GM12873 (cell line): ENCODE data around the gene CDC14A.

Source experiments
- TF ChIP-seq, protein P1 (sequence below): IDR thresholded peaks from 2 replicates; pipeline ENCODE4 v1.5.1; 2012; ENCODE audit warnings: low read depth, mild to moderate bottlenecking, moderate library complexity, low read length, control low read depth; ENCODE audit not compliant: insufficient read depth; ENCODE audit errors: missing control alignments

CDC14A gene

DNA sequence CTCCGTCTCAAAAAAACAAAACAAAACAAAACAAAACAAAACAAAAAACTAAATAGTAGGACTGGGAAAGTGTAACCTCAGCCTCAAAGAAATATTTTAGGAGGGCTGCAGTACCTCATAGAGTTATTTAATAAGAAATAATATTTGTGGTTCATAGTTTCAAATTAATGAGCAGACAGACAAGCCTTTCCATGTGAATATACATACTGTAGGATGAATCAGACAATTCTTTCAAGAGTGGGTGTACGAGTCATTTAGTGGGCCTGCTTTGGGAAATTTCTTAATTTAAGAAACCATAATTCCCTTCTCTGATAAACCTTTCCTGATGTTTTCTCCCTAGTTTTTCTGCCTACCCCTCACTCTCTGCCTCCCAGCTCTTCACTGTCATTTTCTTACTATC is 52.5 kb downstream of the CDC14A start:
- TF ChIP-seq, protein P1, sequence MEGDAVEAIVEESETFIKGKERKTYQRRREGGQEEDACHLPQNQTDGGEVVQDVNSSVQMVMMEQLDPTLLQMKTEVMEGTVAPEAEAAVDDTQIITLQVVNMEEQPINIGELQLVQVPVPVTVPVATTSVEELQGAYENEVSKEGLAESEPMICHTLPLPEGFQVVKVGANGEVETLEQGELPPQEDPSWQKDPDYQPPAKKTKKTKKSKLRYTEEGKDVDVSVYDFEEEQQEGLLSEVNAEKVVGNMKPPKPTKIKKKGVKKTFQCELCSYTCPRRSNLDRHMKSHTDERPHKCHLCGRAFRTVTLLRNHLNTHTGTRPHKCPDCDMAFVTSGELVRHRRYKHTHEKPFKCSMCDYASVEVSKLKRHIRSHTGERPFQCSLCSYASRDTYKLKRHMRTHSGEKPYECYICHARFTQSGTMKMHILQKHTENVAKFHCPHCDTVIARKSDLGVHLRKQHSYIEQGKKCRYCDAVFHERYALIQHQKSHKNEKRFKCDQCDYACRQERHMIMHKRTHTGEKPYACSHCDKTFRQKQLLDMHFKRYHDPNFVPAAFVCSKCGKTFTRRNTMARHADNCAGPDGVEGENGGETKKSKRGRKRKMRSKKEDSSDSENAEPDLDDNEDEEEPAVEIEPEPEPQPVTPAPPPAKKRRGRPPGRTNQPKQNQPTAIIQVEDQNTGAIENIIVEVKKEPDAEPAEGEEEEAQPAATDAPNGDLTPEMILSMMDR = no peak

DNA sequence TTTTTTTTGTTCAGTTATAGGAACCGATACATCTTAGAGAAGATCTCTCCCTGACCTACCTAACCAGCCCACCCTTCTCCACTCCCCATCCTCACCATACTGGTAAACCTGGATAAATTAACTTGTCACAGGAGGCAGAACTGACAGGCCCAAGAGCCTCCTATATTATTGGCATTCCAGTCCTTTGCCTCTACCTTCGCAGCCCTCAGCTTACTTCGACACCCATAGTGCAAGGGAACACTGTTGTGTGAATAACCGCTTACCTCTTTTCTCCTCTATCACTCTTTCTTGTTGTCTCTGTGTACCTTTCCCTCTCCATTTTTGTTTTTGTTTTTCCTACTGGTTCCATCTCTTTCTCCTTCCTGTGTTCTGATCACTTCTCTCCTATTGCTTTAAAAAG is 58.7 kb downstream of the CDC14A start:
- TF ChIP-seq, protein P1 = no peak

DNA sequence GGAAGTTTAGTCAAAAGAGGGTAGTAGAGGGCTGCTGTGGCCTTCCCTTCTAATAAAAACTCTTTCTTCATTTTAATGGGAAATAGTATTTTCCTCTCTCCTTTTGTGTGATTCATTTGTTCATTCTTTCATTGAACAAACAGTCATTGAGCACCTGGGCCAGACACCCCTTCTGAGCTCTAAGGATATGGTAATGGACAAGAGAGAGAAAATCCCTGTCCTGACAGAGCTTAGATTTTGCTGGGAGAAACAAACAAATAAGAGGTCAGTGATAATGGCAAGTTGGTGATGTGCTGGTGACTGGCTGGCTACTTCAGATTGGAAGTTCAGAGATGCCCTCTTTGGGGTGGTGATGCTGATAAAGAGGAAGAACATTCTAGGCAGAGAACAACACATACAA is 59.3 kb downstream of the CDC14A start:
- TF ChIP-seq, protein P1 = no peak

DNA sequence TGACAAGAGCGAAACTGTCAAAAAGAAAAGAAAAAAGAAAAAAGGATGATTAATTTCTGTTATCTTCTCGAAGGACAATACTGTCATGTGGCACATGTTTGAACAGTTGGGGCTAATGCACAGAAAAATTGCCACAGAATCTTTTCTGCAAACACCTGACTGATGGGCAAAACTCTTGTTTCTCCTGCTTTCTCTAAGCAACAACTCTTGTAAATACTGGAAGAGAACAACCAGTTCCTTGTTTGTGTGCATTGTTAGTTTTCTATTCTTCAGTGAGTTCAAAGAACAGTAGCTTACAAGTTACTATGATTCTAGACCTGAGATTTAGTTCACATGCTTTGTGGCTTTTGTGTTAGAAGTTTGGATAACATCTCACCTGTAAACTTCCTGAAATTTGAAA is 60.7 kb downstream of the CDC14A start:
- TF ChIP-seq, protein P1 = no peak

DNA sequence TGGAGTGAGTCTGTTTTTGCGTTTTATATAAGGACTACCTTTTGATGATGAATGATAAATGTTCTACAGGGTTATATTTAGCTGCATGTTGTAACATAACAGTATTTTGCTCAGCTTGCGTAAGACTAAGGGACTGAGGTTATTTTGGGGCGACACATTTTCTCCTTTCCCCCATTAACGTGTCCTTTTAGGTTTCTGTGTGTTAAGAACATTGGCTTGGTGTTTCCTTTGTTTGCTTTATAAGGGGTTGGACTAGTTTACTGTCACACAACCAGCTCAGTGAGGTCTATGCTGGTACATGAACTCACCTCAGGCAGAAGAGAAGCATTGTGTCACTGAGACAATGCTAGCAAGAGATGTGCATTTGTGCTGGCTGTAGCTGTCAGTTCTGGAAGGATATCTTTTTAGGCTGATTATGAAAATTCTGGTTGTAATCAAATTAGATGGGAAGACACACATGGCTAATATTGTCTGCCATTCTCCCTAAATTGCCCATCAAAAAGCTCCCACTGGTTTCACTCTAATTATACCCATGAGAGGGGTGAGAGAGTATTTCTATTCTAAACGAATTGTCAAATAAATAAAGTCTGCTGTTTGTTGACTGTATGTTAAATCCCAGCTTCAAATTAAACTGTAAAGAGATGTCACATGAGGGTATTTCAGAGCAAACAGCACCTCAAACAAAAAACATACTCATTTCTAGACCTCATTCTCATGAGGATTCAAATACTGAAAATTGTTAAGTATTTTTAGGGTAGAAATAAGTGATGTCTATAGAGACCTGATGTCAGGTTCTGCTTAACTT is 62.6 kb downstream of the CDC14A start:
- TF ChIP-seq, protein P1 = no peak

DNA sequence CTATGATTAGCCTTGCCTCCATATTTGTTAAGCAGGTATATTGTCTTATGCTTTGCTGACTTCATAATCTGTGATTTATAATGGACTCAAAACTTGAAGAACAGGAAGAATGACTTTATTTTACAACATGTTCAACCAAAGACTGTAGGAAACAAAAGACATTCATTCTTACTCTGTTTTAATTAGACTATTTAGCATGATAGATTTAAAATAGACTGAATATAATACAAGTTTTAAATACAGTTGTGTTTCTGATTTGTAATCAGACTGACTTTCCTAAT is 63.1 kb downstream of the CDC14A start:
- TF ChIP-seq, protein P1 = no peak

DNA sequence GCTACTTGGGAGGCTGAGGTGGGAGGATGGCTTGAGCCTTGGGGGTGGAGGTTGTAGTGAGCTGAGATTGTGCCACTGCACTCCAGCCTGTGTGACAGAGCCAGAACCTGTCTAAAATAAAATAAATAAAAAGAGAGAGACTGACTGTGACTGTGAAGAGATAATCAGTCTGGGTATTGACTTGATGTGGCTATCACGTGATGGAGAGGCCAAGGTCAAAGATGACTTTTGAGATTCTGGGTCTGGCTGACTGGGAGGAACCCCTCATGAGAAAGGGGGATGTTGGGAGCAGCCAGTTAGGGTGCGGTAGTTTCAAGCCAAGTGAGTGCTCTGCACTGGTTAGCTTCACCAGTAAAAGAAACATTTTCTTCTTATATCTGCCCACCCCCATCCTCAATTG is 66.8 kb downstream of the CDC14A start:
- TF ChIP-seq, protein P1 = no peak
